ENCODE data around the gene CCNA1.

CCNA1 gene

DNA sequence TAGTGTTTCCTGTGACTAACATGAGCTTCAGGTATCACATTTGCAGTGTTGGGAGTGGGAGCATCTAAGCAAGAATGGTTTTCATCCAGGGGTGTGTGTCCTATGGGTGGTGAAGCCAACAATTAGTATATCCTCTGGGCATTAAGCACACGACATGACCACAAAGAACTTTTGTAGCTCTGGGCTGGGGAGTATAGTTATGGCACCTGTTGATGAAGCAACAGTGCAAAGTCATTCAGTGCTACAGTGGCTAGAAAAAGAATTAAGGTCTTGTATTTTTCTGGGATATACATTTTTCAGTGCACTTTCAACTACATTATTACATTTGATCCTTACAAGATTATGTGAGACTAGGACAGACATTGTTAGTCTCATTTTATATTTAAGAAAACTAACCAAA, 21.8 kb downstream of the CCNA1 start:
- TF ChIP-seq, protein P1, sequence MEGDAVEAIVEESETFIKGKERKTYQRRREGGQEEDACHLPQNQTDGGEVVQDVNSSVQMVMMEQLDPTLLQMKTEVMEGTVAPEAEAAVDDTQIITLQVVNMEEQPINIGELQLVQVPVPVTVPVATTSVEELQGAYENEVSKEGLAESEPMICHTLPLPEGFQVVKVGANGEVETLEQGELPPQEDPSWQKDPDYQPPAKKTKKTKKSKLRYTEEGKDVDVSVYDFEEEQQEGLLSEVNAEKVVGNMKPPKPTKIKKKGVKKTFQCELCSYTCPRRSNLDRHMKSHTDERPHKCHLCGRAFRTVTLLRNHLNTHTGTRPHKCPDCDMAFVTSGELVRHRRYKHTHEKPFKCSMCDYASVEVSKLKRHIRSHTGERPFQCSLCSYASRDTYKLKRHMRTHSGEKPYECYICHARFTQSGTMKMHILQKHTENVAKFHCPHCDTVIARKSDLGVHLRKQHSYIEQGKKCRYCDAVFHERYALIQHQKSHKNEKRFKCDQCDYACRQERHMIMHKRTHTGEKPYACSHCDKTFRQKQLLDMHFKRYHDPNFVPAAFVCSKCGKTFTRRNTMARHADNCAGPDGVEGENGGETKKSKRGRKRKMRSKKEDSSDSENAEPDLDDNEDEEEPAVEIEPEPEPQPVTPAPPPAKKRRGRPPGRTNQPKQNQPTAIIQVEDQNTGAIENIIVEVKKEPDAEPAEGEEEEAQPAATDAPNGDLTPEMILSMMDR (IDR thresholded peaks at IDR 0.05; ENCODE audit: insufficient read depth, low read length, poor library complexity, severe bottlenecking), result no peak

GRCh38 chr13:36454987-36455386, 22.7 kb downstream of the CCNA1 start:
- TF ChIP-seq, protein P1 (IDR thresholded peaks at IDR 0.05; ENCODE audit: insufficient read depth, low read length, poor library complexity, severe bottlenecking), result no peak
- Histone ChIP-seq H3K36me3 (ENCODE audit: control insufficient read depth, insufficient read depth, low read length) (no peaks in the 10 kb centered on the region), H3K27me3 (replicated peaks; ENCODE audit: control insufficient read depth, insufficient read depth, low read length) (no peaks in the 10 kb centered on the region), H3K4me3 (replicated peaks; ENCODE audit: low read depth, low read length) (no peak overlapping the region)
- DNase-seq (ENCODE audit: extremely low read depth, insufficient read length), result no peak

More for the DNA sequence above, 21.8 kb downstream of the CCNA1 start:
- H3K27me3 ChIP-seq (replicated peaks; ENCODE audit: control insufficient read depth, insufficient read depth, low read length), result no peaks in the 10 kb centered on the region
- H3K4me3 ChIP-seq (replicated peaks; ENCODE audit: low read depth, low read length), result no peak overlapping the region
- no peaks in the 10 kb centered on the region for H3K36me3 ChIP-seq (ENCODE audit: control insufficient read depth, insufficient read depth, low read length)
- no peak for DNase-seq (ENCODE audit: extremely low read depth, insufficient read length)

- no peak for DNase-seq (ENCODE audit: extremely low read depth, insufficient read length)
- Histone ChIP-seq H3K27me3 (replicated peaks; ENCODE audit: control insufficient read depth, insufficient read depth, low read length) (no peaks in the 10 kb centered on the region), H3K4me3 (replicated peaks; ENCODE audit: low read depth, low read length) (no peak overlapping the region), H3K36me3 (ENCODE audit: control insufficient read depth, insufficient read depth, low read length) (no peaks in the 10 kb centered on the region)
- TF ChIP-seq, protein P1 (IDR thresholded peaks at IDR 0.05; ENCODE audit: insufficient read depth, low read length, poor library complexity, severe bottlenecking), result no peak
These were observed 24.3 kb downstream of the CCNA1 start for GRCh38 chr13:36456577-36456976.

DNA sequence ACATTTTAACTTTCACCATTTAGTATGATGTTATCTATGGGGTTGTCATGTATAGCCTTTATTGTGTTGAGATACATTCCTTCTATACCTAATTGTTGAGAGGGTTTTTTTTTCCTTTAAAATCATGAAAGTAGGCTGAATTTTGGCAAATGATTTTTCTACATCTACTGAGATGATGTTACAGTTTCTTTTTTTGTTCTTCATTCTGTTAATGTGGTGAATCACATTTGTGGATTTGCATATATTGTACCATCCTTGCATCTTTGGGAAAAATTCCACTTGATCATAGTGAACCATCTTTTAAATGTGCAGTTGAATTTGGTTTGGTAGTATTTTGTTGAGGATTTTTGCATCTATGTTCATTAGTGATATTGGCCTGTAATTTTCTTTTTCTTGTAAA, 29.2 kb downstream of the CCNA1 start:
- H3K36me3 ChIP-seq (ENCODE audit: control insufficient read depth, insufficient read depth, low read length), result no peaks in the 10 kb centered on the region
- TF ChIP-seq, protein P1 (IDR thresholded peaks at IDR 0.05; ENCODE audit: insufficient read depth, low read length, poor library complexity, severe bottlenecking), result no peak
- no peak for DNase-seq (ENCODE audit: extremely low read depth, insufficient read length)
- H3K27me3 ChIP-seq (replicated peaks; ENCODE audit: control insufficient read depth, insufficient read depth, low read length), result no peaks in the 10 kb centered on the region
- no peak overlapping the region for H3K4me3 ChIP-seq (replicated peaks; ENCODE audit: low read depth, low read length)

- H3K4me3 ChIP-seq (replicated peaks; ENCODE audit: low read depth, low read length), result no peak overlapping the region
- no peak for DNase-seq (ENCODE audit: extremely low read depth, insufficient read length)
- TF ChIP-seq, protein P1 (IDR thresholded peaks at IDR 0.05; ENCODE audit: insufficient read depth, low read length, poor library complexity, severe bottlenecking), result no peak
- H3K36me3 ChIP-seq (ENCODE audit: control insufficient read depth, insufficient read depth, low read length), result no peaks in the 10 kb centered on the region
- H3K27me3 ChIP-seq (replicated peaks; ENCODE audit: control insufficient read depth, insufficient read depth, low read length), result no peaks in the 10 kb centered on the region
These were observed 43.2 kb downstream of the CCNA1 start for GRCh38 chr13:36475468-36475867.

DNA sequence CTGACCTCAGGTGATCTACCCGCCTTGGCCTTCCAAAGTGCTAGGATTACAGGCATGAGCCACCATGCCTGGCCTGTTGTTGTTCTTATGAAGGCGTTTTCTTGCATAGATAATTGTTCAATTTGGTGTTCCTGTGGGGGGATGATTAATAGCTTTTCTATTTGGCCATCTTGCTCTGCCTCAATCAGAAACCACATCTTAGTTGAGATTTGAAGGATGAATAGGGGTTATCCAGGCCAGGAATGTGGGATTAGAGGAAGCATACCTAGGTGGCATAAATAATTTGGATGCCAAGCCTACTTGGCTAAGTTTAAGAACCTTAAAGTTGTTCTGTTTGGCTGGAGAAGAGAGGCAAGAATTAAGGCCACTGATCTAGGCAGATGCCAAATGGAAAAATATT, 44.4 kb downstream of the CCNA1 start:
- no peak for DNase-seq (ENCODE audit: extremely low read depth, insufficient read length)
- no peaks in the 10 kb centered on the region for H3K36me3 ChIP-seq (ENCODE audit: control insufficient read depth, insufficient read depth, low read length)
- H3K4me3 ChIP-seq (replicated peaks; ENCODE audit: low read depth, low read length), result no peak overlapping the region
- no peaks in the 10 kb centered on the region for H3K27me3 ChIP-seq (replicated peaks; ENCODE audit: control insufficient read depth, insufficient read depth, low read length)
- TF ChIP-seq, protein P1 (IDR thresholded peaks at IDR 0.05; ENCODE audit: insufficient read depth, low read length, poor library complexity, severe bottlenecking), result no peak

All from GM06990 (cell line).